ENCODE results near the gene RNF224. TPM values are rescaled to one million over a fixed set of nuclear protein-coding genes. Genes with fewer than 3 reads are reported as not detected.

RNF224 gene
- total RNA-seq, 1 experiment from 2014 or later, result 1.2 TPM

DNA sequence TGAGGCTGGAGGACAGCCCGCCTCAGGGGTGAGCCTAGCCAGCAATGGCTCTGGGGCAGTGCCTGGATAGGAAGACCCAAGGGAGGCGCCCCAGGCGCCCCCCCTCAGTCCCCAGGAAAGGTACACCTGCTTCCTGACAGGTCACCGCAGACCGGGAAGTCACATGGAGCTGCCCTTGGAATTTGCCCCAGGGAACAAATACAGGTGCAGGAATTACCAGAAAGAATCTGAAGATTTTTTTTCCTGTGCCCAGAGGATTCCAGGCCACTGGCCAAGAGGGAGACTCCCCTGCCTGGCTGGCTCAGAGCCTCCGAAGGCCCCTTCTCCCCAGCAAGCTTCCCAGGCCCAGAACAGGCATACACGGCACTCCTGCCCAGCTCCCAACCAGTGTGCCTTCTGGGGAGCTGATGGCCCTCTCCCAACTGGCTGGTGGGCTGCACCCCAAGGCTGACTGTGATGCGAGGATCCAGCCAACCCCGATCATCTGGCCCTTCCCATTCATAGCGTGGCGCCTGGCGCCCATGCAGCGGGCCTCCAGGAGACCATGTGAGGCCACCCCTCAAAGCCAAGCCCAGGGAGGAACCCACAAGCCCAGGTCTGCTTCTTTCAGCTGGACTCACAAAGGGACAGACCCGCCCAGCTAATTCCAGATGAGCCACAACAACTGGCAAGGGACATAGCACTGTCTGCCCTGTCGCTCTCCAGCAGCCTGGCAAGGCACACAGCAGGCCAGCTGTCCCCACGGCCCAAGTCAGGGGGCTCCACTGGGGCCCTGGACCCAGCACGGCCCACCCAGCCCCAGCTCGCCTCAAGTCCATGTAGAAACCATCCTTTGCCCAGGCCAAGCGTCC is 29.0 kb upstream of the RNF224 start:
- no peaks in the 10 kb centered on the region for H3K36me3 ChIP-seq (ENCODE audit: low read depth, low read length)
- ChIA-PET POLR2A (ENCODE audit: unreplicated experiment) (interaction anchor here (0.6 kb wide), 1 partner anchor 9 kb away, joined by 3 read pairs; no protein-coding TSS in a partner anchor), CTCF (interaction anchor here (0.9 kb wide), 1 partner anchor 9 kb away, joined by 3 read pairs; no protein-coding TSS in a partner anchor)
- no peak overlapping the region for H3K9ac ChIP-seq (ENCODE audit: low read length)
- no TSS peak for BruUV-seq (replicated peaks)
- peak; percentile 4 for ATAC-seq
- DNase-seq, result peak; percentile 85
- H3K9me2 ChIP-seq (replicated peaks; ENCODE audit: low read length), result no peaks in the 10 kb centered on the region
- peaks cover 14% of the 10 kb centered on the region; the same call in 1 of the 2 replicates for H4K20me1 ChIP-seq (ENCODE audit: low read length)
- H3K9me3 ChIP-seq (ENCODE audit: low read length), result no peaks in the 10 kb centered on the region
- H3K4me2 ChIP-seq (ENCODE audit: low read length), result peak overlapping the region; percentile 89
- TF ChIP-seq EZH2phosphoT487 (IDR thresholded peaks at IDR 0.05; ENCODE audit: borderline replicate concordance, low read length) (no peak), EZH2 (IDR thresholded peaks at IDR 0.05; ENCODE audit: low read length, unreplicated experiment) (no peak), CTCF (conservative IDR thresholded peaks at IDR 0.05; ENCODE audit: low read depth, low read length) (no peak)
- peaks cover 45% of the 10 kb centered on the region for H3K4me1 ChIP-seq (ENCODE audit: insufficient read depth, low read length)
- intact Hi-C loops (cut with micrococcal nuclease), result no loop called here
- H3K79me2 ChIP-seq (ENCODE audit: low read length), result peaks cover 35% of the 10 kb centered on the region
- no peak overlapping the region for H2AFZ ChIP-seq (ENCODE audit: low read length)
- H3K4me3 ChIP-seq (ENCODE audit: low read length), result peak overlapping the region; percentile 68
- H3K27ac ChIP-seq (ENCODE audit: low read length), result no peak overlapping the region
- no peaks in the 10 kb centered on the region for H3F3A ChIP-seq (ENCODE audit: low read length, unreplicated experiment)
- H3K27me3 ChIP-seq (ENCODE audit: low read length), result no peaks in the 10 kb centered on the region

DNA sequence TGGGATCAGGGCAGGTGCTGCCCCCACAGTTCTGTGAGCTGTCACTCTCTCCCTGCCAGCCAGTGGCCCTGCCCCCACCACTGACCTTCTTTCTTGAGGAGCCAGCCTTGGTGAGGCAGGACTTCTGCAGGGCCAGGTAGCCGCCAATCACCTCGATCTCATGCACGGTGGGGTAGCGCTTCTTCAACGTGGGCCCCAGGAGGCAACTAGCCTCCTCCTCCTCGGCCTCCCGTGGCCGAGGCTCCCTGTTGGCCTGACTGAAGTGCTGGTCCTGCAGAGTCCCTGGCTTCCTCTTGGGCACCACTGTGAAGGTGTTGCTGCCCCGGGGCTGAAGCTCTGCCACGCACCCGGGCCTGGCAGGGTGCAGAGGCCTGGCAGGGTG is 28.4 kb upstream of the RNF224 start:
- H3K4me2 ChIP-seq (ENCODE audit: low read length), result peak overlapping the region; percentile 89
- no peak for ATAC-seq
- H3F3A ChIP-seq (ENCODE audit: low read length, unreplicated experiment), result no peaks in the 10 kb centered on the region
- intact Hi-C loops (cut with micrococcal nuclease), result no loop called here
- H3K27me3 ChIP-seq (ENCODE audit: low read length), result no peaks in the 10 kb centered on the region
- no peak overlapping the region for H2AFZ ChIP-seq (ENCODE audit: low read length)
- peaks cover 14% of the 10 kb centered on the region; the same call in 1 of the 2 replicates for H4K20me1 ChIP-seq (ENCODE audit: low read length)
- H3K9ac ChIP-seq (ENCODE audit: low read length), result no peak overlapping the region
- H3K79me2 ChIP-seq (ENCODE audit: low read length), result peaks cover 41% of the 10 kb centered on the region
- no peak for TF ChIP-seq CTCF (conservative IDR thresholded peaks at IDR 0.05; ENCODE audit: low read depth, low read length)
- TF ChIP-seq EZH2 (IDR thresholded peaks at IDR 0.05; ENCODE audit: low read length, unreplicated experiment), result no peak
- no peak for TF ChIP-seq EZH2phosphoT487 (IDR thresholded peaks at IDR 0.05; ENCODE audit: borderline replicate concordance, low read length)
- DNase-seq, result no peak
- no peak overlapping the region for H3K27ac ChIP-seq (ENCODE audit: low read length)
- no peaks in the 10 kb centered on the region for H3K36me3 ChIP-seq (ENCODE audit: low read depth, low read length)
- no TSS peak for BruUV-seq (replicated peaks)
- H3K9me3 ChIP-seq (ENCODE audit: low read length), result no peaks in the 10 kb centered on the region
- peak overlapping the region; percentile 68 for H3K4me3 ChIP-seq (ENCODE audit: low read length)
- H3K9me2 ChIP-seq (replicated peaks; ENCODE audit: low read length), result no peaks in the 10 kb centered on the region
- peaks cover 46% of the 10 kb centered on the region for H3K4me1 ChIP-seq (ENCODE audit: insufficient read depth, low read length)
- ChIA-PET POLR2A (ENCODE audit: unreplicated experiment) (no interaction called here), CTCF (interaction anchor here (0.9 kb wide), 1 partner anchor 10 kb away, joined by 3 read pairs; no protein-coding TSS in a partner anchor)

Data from PC-3 (cell line).